ENCODE measurements around the gene IKBIP.
A peak's percentile ranks its signal among the peaks of the same experiment; 100 is the strongest.

The IKBIP gene

GRCh38 chr12:98592825-98593322 is 51.7 kb downstream of the IKBIP start:
- no peak overlapping the region for H3K27ac ChIP-seq (ENCODE audit: extremely low read depth, low read depth, low read length)
- H3K4me3 ChIP-seq (ENCODE audit: low read depth, low read length), result peak overlapping the region; percentile 31
- no peaks in the 10 kb centered on the region for H3K9me3 ChIP-seq (ENCODE audit: control insufficient read depth, insufficient read depth, low read depth, low read length)
- no peak for TF ChIP-seq GLI2 (tag by site-specific recombination; IDR thresholded peaks at IDR 0.05; ENCODE audit: borderline replicate concordance, low read depth)
- TF ChIP-seq SCRT2 (tag by site-specific recombination; IDR thresholded peaks at IDR 0.05), result peak; percentile 75
- POLR2A ChIA-PET, result interaction anchor here (0.6 to 2.9 kb wide), 33 partner anchors 8 to 1890 kb away, joined by 3 to 27 read pairs (median 5); partner anchors contain the start of genes APAF1, IKBIP and TMPO
- CTCF ChIA-PET, result interaction anchor here (0.5 to 3.0 kb wide), 9 partner anchors 18 to 176 kb away, joined by 3 to 18 read pairs (median 3); no protein-coding TSS in a partner anchor
- H3K36me3 ChIP-seq (ENCODE audit: control insufficient read depth in 2 of 2, insufficient read depth in 1 of 2, low read length in 2 of 2), result peaks cover 19 to 28% of the 10 kb centered on the region in 2 experiments
- H3K4me1 ChIP-seq (ENCODE audit: control insufficient read depth, insufficient read depth, low read length), result peaks cover 6% of the 10 kb centered on the region

GRCh38 chr12:98591209-98591608 is 53.4 kb downstream of the IKBIP start:
- Histone ChIP-seq H3K4me3 (ENCODE audit: low read depth, low read length) (no peak overlapping the region), H3K36me3 (ENCODE audit: control insufficient read depth in 2 of 2, insufficient read depth in 1 of 2, low read length in 2 of 2) (peaks cover 4 to 11% of the 10 kb centered on the region in 2 experiments; a peak in 2 of 3 replicates), H3K4me1 (ENCODE audit: control insufficient read depth, insufficient read depth, low read length) (peaks cover 6% of the 10 kb centered on the region), H3K9me3 (ENCODE audit: control insufficient read depth, insufficient read depth, low read depth, low read length) (no peaks in the 10 kb centered on the region), H3K27ac (ENCODE audit: extremely low read depth, low read depth, low read length) (no peak overlapping the region)
- TF ChIP-seq ZNF449 (tag by site-specific recombination; IDR thresholded peaks at IDR 0.05) (no peak), ZNF580 (tag by site-specific recombination; IDR thresholded peaks at IDR 0.05) (no peak), ZNF768 (tag by site-specific recombination; IDR thresholded peaks at IDR 0.05) (no peak), ZNF664 (tag by site-specific recombination; IDR thresholded peaks at IDR 0.05) (no peak), ZNF366 (tag by site-specific recombination; conservative IDR thresholded peaks at IDR 0.05) (no peak), HOXD13 (CRISPR knock-in tag; IDR thresholded peaks at IDR 0.05; ENCODE audit: borderline replicate concordance) (no peak), GLIS1 (tag by site-specific recombination; IDR thresholded peaks at IDR 0.05) (no peak), ZNF529 (tag by site-specific recombination; IDR thresholded peaks at IDR 0.05; ENCODE audit: insufficient replicate concordance) (no peak), ZNF175 (tag by site-specific recombination; IDR thresholded peaks at IDR 0.05) (no peak), SCRT2 (tag by site-specific recombination; IDR thresholded peaks at IDR 0.05) (no peak), ZNF600 (tag by site-specific recombination; IDR thresholded peaks at IDR 0.05) (no peak), SP2 (tag by site-specific recombination; IDR thresholded peaks at IDR 0.05) (no peak), ZNF530 (tag by site-specific recombination; IDR thresholded peaks at IDR 0.05; ENCODE audit: low read depth) (no peak), ZNF658 (tag by site-specific recombination; IDR thresholded peaks at IDR 0.05) (no peak), ZNF114 (tag by site-specific recombination; IDR thresholded peaks at IDR 0.05) (no peak)
- POLR2A ChIA-PET, result no interaction called here
- CTCF ChIA-PET, result interaction anchor here (0.6 to 0.8 kb wide), 3 partner anchors 25 to 98 kb away, joined by 3 to 4 read pairs (median 3); no protein-coding TSS in a partner anchor

- ChIA-PET POLR2A (interaction anchor here (0.8 kb wide), 1 partner anchor 57 kb away, joined by 3 read pairs; no protein-coding TSS in a partner anchor), CTCF (interaction anchor here (0.5 to 2.6 kb wide), 4 partner anchors 8 to 55 kb away, joined by 3 to 14 read pairs (median 3); no protein-coding TSS in a partner anchor)
- H3K36me3 ChIP-seq (ENCODE audit: control insufficient read depth in 2 of 2, insufficient read depth in 1 of 2, low read length in 2 of 2), result no peaks in the 10 kb centered on the region
- no peak overlapping the region for H3K27ac ChIP-seq (ENCODE audit: extremely low read depth, low read depth, low read length)
- no peaks in the 10 kb centered on the region for H3K4me1 ChIP-seq (ENCODE audit: control insufficient read depth, insufficient read depth, low read length)
- no peaks in the 10 kb centered on the region for H3K9me3 ChIP-seq (ENCODE audit: control insufficient read depth, insufficient read depth, low read depth, low read length)
- TF ChIP-seq ZNF664 (tag by site-specific recombination; IDR thresholded peaks at IDR 0.05), result no peak
- TF ChIP-seq ZNF600 (tag by site-specific recombination; IDR thresholded peaks at IDR 0.05), result no peak
- TF ChIP-seq ZNF16 (tag by site-specific recombination; IDR thresholded peaks at IDR 0.05; ENCODE audit: low read depth), result no peak
- TF ChIP-seq ZEB2 (tag by site-specific recombination; IDR thresholded peaks at IDR 0.05), result no peak
- no peak for TF ChIP-seq ZNF37A (tag by site-specific recombination; IDR thresholded peaks at IDR 0.05)
- TF ChIP-seq MYNN (tag by site-specific recombination; IDR thresholded peaks at IDR 0.05; ENCODE audit: borderline replicate concordance), result no peak
- no peak for TF ChIP-seq ZNF362 (tag by site-specific recombination; IDR thresholded peaks at IDR 0.05)
- TF ChIP-seq ZNF544 (tag by site-specific recombination; IDR thresholded peaks at IDR 0.05), result no peak
- TF ChIP-seq HIC1 (tag by site-specific recombination; IDR thresholded peaks at IDR 0.05), result no peak
- TF ChIP-seq MEIS1 (CRISPR knock-in tag; IDR thresholded peaks at IDR 0.05; ENCODE audit: borderline replicate concordance), result no peak
- TF ChIP-seq BCL11B (tag by site-specific recombination; IDR thresholded peaks at IDR 0.05; ENCODE audit: low read depth), result no peak
- TF ChIP-seq SALL2 (tag by site-specific recombination; IDR thresholded peaks at IDR 0.05; ENCODE audit: borderline replicate concordance), result no peak
- no peak for TF ChIP-seq ZNF266 (tag by site-specific recombination; IDR thresholded peaks at IDR 0.05; ENCODE audit: low read depth)
- no peak overlapping the region for H3K4me3 ChIP-seq (ENCODE audit: low read depth, low read length)
These were observed 57.5 kb downstream of the IKBIP start for GRCh38 chr12:98587084-98587483.
